ENCODE measurements around the gene FARS2. TPM values are rescaled to one million over a fixed set of nuclear protein-coding genes. Genes with fewer than 3 reads are reported as not detected.
"Not testable (repeated sequence)": the region's sequence is repeated elsewhere in the genome, so short reads cannot be mapped to it uniquely, and the experiment has no call there.

Gene FARS2
- polyA plus RNA-seq, 3 donors: 9.0 to 18.4 (median 16.1) TPM

DNA sequence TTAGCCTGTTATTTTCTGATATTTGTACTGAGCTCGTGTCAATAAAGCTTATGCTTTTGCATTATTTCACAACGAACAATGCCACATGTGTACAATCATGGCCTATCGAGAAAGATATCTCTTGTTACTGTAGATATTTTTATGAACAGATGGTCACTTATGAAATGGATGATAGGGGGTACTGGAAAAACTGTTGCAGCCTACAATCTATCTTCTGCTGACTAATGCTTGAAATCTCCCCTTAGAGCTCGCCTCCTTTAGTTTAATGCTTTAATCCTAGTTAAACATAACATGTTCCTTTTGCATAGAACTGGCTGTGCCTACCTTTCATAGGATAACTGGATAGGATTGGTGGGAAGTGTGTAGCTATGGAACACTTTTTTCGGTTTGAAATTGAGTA lies 296.2 kb downstream of the FARS2 start:
- H3K27ac ChIP-seq (ENCODE audit: low read depth, low read length): no peak overlapping the region
- WGBS, 3 donors: 85 to 92% (median 86%) methylated on average over 5 of the region's 5 CpGs

DNA sequence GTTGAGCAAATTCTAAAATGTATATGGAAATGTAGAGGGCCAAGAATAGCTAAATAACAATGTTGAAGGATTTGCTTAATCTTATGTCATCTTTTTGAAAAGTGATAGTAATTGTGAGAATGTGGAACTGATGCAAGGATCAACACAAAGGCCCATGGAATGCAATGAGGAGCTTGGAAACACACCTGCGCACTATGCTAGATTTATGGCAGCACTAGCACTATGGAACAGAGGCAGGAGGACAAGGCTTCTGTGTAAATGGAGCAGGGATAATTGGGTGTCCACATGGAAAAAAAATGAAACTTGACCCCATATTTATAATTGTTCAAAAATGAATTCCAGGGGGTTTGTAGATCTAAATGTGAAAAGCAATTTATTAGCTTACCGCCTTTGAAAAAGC lies 298.3 kb downstream of the FARS2 start:
- WGBS, 3 donors: 98 to 100% (median 99%) methylated on average over 2 of the region's 2 CpGs
- no peak overlapping the region for H3K27ac ChIP-seq (ENCODE audit: low read depth, low read length)

DNA sequence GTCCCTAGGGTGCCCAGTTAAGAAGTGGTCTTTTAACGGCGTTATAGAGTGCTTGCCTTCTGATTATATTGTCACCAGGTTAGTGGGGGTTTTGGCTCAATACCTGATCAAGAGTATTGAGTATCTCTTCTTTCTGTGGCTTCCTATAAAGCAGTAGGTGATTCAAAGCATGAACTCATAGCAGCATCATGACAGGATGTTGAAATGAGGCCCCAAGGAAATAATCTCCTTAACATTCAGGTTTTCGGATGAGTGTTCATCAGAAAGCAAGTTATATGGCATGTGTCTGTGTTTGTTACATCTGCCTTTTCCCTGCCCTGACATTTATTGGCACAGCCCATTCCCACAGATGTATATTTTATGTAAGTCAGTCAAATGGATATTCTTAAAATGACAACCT lies 301.0 kb downstream of the FARS2 start:
- 63 to 76% (median 64%) methylated on average over 3 of the region's 3 CpGs for WGBS, 3 donors

GRCh38 chr6:5563086-5563485 lies 301.8 kb downstream of the FARS2 start:
- WGBS, 3 donors: 83 to 90% (median 87%) methylated on average over 4 of the region's 4 CpGs
- no peak overlapping the region for H3K27ac ChIP-seq (ENCODE audit: low read depth, low read length)

More for the DNA sequence above, 301.0 kb downstream of the FARS2 start:
- no peak overlapping the region for H3K27ac ChIP-seq (ENCODE audit: low read depth, low read length)

- 77 to 84% (median 84%) methylated on average over 3 of the region's 3 CpGs for WGBS, 3 donors
- H3K27ac ChIP-seq (ENCODE audit: low read depth, low read length): not testable (repeated sequence)
These were observed 303.4 kb downstream of the FARS2 start for GRCh38 chr6:5564746-5565145.

GRCh38 chr6:5565971-5566370 lies 304.7 kb downstream of the FARS2 start:
- WGBS, 3 donors: 90 to 95% (median 94%) methylated on average over 3 of the region's 3 CpGs
- no peak overlapping the region for H3K27ac ChIP-seq (ENCODE audit: low read depth, low read length)

DNA sequence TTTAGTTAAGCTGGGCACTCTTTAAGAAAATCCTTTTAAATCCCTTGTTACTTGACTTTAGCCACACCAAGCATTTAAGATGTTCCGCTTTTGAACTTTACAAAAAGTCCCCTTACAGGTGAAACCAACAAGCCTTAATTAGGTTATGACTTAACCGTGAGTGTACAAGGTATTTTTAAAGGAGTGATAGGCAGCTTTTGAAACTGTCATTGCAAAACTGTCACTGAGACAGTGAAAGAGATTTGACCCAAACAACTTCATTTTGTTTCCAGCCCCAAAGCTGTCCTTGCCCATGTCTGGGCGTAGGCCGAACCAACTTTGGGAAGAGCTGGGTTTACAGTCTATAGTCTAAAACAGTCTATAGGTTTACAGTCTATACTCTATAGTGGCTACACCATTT lies 305.4 kb downstream of the FARS2 start:
- no peak overlapping the region for H3K27ac ChIP-seq (ENCODE audit: low read depth, low read length)
- 96% methylated on average over 4 of the region's 4 CpGs for WGBS, 3 donors

- 91 to 93% (median 93%) methylated on average over 3 of the region's 3 CpGs for WGBS, 3 donors
- no peak overlapping the region for H3K27ac ChIP-seq (ENCODE audit: low read depth, low read length)
These were observed 306.0 kb downstream of the FARS2 start for GRCh38 chr6:5567352-5567751.

DNA sequence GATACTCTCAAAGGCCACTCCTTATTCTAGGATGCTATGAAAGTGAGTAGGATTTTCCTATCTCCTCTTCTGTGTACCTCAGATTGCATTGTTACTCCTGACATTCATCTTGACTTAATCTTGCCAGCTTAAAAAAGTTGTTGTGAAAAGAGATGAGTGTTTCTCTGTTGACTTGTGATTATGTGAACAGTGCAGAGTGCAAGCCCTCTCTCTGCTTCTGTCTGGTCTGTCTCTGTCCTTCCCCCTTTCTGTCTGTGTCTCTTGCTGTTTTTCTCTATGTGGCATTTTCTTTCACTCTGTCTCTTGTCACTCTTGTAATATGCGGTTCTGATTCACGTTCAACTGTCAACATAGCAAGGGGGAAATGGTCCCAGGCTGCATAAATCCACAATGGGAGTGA lies 306.6 kb downstream of the FARS2 start:
- 84 to 91% (median 85%) methylated on average over 2 of the region's 2 CpGs for WGBS, 3 donors
- no peak overlapping the region for H3K27ac ChIP-seq (ENCODE audit: low read depth, low read length)

DNA sequence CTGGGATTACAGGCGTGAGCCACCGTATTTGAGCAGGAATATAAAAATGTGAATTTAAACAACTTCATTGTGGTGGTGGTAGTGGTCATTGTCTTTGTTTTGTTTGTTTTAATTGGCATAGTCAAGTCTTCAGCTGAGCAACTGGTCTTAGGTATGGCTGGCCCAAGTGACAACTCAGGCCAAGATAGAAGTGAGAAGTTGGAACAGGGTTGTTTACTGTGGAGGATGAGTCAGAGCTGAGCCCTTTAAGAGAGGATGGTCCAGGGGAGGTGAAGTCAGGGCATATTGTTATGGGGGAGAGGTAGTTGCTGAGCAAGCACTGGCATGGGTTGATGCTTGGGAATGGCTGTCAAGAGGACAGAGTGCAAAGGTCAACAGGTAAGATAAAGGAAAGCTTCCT lies 308.2 kb downstream of the FARS2 start:
- 96 to 100% (median 97%) methylated on average over 2 of the region's 2 CpGs for WGBS, 3 donors

DNA sequence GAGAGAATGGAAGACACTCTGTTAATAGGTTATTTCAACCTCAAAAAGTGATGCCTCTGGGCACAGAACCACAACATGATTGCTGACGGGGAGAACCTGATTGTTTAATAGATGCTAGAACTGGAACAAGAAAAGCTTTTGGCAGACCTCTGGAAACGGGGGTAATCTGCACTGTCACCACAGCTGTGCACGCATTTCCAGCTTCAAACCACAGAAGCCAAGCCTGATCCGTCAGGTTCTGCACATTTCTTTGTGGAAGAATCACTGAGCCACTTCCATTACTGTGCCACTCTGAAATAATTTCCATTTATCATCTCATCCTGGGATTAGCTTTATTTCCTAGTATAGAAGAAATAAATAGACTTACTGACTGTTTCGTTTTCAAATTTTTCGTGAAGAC lies 309.3 kb downstream of the FARS2 start:
- H3K27ac ChIP-seq (ENCODE audit: low read depth, low read length): no peak overlapping the region
- 69 to 75% (median 74%) methylated on average over 6 of the region's 6 CpGs for WGBS, 3 donors

More for the DNA sequence above, 308.2 kb downstream of the FARS2 start:
- H3K27ac ChIP-seq (ENCODE audit: low read depth, low read length): no peak overlapping the region

DNA sequence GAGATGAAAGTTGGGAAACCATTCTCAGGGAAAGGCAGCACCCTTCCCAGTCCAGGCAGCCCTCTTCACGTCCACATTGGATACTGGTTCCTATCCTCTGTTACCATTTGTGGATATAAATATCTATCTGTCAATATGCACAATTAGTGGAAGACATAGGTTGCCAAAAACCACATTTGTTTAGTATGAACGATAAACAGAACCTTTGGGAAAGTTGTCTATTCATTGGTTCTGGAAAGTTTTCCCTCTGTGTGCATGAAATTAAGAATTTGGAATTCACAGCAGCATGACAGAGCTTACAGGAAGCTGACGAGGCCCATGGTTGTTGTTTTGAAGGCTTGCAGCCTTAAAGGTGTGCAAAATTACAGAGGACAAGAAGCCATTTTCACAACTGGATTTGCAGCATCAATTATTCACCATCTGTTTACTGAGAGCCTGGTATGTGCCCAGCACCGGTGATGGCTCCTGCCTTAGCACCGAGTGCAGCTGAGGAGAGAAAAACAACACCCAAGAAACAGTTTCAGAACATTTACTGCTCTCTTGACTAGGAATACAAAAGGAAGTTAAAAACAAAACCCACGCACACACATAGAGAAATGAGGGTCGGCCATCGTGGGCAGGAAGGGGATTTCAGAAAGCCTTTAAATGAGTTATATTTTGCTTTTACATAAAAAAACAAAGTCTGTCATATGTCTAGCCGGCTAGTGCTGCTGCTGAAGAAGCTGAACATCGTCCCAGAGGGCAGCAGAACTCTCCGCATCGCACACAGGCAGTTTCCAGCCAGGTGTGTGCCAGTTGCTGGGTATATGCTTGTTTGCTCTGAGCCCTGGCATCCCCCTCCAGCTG lies 319.6 kb downstream of the FARS2 start:
- 79 to 83% (median 80%) methylated on average over 12 of the region's 12 CpGs for WGBS, 3 donors
- no peak overlapping the region for H3K27ac ChIP-seq (ENCODE audit: low read depth, low read length)

DNA sequence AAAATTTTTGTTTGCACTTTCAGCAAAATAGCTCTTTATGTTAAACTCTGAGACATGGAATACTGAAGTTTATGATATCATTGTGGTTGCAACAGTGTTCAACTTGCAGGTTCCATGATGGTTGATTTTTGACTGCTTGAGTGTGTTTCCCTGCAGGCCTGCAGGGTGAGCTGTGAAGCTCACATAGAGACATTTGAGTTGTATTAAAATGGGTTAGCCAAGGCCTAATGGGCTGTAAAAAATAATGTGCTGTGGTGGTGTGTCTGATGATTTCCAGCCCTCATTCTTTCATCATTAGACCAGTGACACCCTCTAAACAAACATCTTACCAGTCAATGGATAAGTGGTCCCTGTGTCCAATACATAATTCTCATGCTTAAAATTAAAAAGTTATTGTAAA lies 321.4 kb downstream of the FARS2 start:
- no peak overlapping the region for H3K27ac ChIP-seq (ENCODE audit: low read depth, low read length)

- H3K27ac ChIP-seq (ENCODE audit: low read depth, low read length): no peak overlapping the region
- 51 to 84% (median 52%) methylated on average over 3 of the region's 3 CpGs for WGBS, 3 donors
These were observed 322.2 kb downstream of the FARS2 start for GRCh38 chr6:5583528-5583927.

- H3K27ac ChIP-seq (ENCODE audit: low read depth, low read length): no peak overlapping the region
These were observed 322.8 kb downstream of the FARS2 start for GRCh38 chr6:5584078-5584482.

DNA sequence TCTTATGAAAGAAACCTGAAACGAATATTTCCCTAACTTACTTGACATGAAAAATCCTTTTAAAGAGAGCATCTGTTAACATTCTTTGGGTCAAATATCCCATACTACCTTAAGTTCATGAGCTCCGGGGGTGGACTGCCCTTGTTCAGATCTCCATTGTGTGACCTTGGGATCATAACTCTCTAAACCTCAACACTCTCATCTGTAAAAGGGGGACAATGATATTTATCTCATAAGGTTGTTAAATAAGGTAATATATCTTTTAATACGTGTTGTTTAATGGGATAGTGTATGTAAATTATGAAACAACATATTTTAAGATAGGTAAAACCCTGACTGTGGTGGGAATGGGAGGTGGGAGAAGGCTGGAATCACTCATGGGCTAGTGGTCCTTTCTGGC lies 326.3 kb downstream of the FARS2 start:
- H3K27ac ChIP-seq (ENCODE audit: low read depth, low read length): no peak overlapping the region
- WGBS, 3 donors: 93 to 95% (median 95%) methylated on average over 3 of the region's 3 CpGs

More at GRCh38 chr6:5584078-5584482, 322.8 kb downstream of the FARS2 start:
- 48 to 74% (median 67%) methylated on average over 5 of the region's 5 CpGs for WGBS, 3 donors

GRCh38 chr6:5589422-5590141 lies 328.3 kb downstream of the FARS2 start:
- 91 to 95% (median 94%) methylated on average over 7 of the region's 7 CpGs for WGBS, 3 donors
- no peak overlapping the region for H3K27ac ChIP-seq (ENCODE audit: low read depth, low read length)

GRCh38 chr6:5590187-5590586 lies 328.9 kb downstream of the FARS2 start:
- 79 to 94% (median 82%) methylated on average over 5 of the region's 5 CpGs for WGBS, 3 donors
- no peak overlapping the region for H3K27ac ChIP-seq (ENCODE audit: low read depth, low read length)

DNA sequence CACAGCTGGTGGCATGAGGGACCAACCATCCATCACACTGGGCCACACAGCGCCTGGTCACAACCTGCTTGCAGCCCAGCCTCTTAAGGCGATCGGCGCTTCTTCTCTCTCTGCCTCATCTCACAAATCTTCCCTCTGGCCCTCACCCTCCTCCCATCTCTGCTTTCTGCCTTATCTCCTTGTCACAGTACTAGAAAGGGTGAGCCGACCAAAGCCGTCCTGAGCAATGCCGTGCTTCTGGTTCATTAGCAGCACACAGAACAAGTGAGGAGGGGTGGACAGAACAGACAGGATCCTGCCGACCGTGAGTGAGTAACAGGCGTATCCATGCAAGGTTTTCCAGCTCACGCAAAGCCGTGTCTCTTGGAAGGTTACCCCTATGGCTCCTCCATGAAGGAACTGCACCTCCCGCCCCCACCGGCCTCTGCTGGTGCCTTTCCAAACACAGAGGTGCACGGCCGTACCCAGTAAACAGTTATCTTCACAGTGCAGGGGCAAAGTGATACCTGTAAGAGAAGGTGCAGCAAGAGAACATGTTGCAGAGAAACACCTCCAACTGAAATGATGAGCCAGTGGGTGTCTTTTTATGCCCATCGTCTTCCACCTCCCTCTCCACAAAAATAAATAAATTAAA lies 331.7 kb downstream of the FARS2 start:
- no peak overlapping the region for H3K27ac ChIP-seq (ENCODE audit: low read depth, low read length)
- WGBS, 3 donors: 82 to 90% (median 89%) methylated on average over 17 of the region's 17 CpGs
